ENCODE results near the gene SCN2B. TPM values are rescaled to one million over a fixed set of nuclear protein-coding genes. Genes with fewer than 3 reads are reported as not detected.

SCN2B gene
- total RNA-seq, 2 experiments from 2014 or later: not detected

- no peaks in the 10 kb centered on the region for H3K36me3 Mint-ChIP-seq (ENCODE audit: low read depth)
- ATAC-seq (ENCODE audit: poor library complexity): no peak
- Histone ChIP-seq H3K27ac (ENCODE audit: low read depth in 1 of 2, low read length in 2 of 2) (no peak overlapping the region), H3K27me3 (ENCODE audit: control insufficient read depth in 1 of 2, insufficient read depth in 2 of 2, low read length in 2 of 2) (peaks cover 70 to 72% of the 10 kb centered on the region in 2 experiments), H3K9me3 (ENCODE audit: control insufficient read depth in 1 of 2, insufficient read depth in 1 of 2, low read length in 2 of 2) (peaks cover 0 to 14% of the 10 kb centered on the region in 2 experiments), H3K4me3 (ENCODE audit: low read length) (no peak overlapping the region), H3K36me3 (ENCODE audit: insufficient read depth, low read length) (no peaks in the 10 kb centered on the region), H3K4me1 (ENCODE audit: insufficient read depth, low read length) (peaks cover 24% of the 10 kb centered on the region)
- H3K9me3 Mint-ChIP-seq: no peaks in the 10 kb centered on the region
- no peak overlapping the region for H3K27ac Mint-ChIP-seq
- peaks cover 16% of the 10 kb centered on the region for H3K4me1 Mint-ChIP-seq (ENCODE audit: low read depth)
- DNase-seq: no peak
- TF ChIP-seq, protein P1, sequence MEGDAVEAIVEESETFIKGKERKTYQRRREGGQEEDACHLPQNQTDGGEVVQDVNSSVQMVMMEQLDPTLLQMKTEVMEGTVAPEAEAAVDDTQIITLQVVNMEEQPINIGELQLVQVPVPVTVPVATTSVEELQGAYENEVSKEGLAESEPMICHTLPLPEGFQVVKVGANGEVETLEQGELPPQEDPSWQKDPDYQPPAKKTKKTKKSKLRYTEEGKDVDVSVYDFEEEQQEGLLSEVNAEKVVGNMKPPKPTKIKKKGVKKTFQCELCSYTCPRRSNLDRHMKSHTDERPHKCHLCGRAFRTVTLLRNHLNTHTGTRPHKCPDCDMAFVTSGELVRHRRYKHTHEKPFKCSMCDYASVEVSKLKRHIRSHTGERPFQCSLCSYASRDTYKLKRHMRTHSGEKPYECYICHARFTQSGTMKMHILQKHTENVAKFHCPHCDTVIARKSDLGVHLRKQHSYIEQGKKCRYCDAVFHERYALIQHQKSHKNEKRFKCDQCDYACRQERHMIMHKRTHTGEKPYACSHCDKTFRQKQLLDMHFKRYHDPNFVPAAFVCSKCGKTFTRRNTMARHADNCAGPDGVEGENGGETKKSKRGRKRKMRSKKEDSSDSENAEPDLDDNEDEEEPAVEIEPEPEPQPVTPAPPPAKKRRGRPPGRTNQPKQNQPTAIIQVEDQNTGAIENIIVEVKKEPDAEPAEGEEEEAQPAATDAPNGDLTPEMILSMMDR (IDR thresholded peaks at IDR 0.05): no peak
- peaks cover 87% of the 10 kb centered on the region for H3K27me3 Mint-ChIP-seq
- intact Hi-C loops (cut with DNase I, micrococcal nuclease): no loop called here
- no peak overlapping the region for H3K4me3 Mint-ChIP-seq
- ChIA-PET POLR2A (no interaction called here), CTCF (no interaction called here)
These were observed 21.8 kb downstream of the SCN2B start for GRCh38 chr11:118154641-118155040.

GRCh38 chr11:118153976-118154375 lies 22.5 kb downstream of the SCN2B start:
- peaks cover 16% of the 10 kb centered on the region for H3K4me1 Mint-ChIP-seq (ENCODE audit: low read depth)
- H3K4me3 Mint-ChIP-seq: peak overlapping the region; percentile 21
- ChIA-PET POLR2A (no interaction called here), CTCF (no interaction called here)
- no peak for DNase-seq
- H3K27me3 ChIP-seq (ENCODE audit: control insufficient read depth in 1 of 2, insufficient read depth in 2 of 2, low read length in 2 of 2): peaks cover 66 to 74% of the 10 kb centered on the region in 2 experiments
- TF ChIP-seq, protein P1 (IDR thresholded peaks at IDR 0.05): no peak
- ATAC-seq (ENCODE audit: poor library complexity): no peak
- H3K27me3 Mint-ChIP-seq: peaks cover 81% of the 10 kb centered on the region
- no peaks in the 10 kb centered on the region for H3K9me3 Mint-ChIP-seq
- peaks cover 24% of the 10 kb centered on the region for H3K4me1 ChIP-seq (ENCODE audit: insufficient read depth, low read length)
- no peak overlapping the region for H3K27ac Mint-ChIP-seq
- H3K9me3 ChIP-seq (ENCODE audit: control insufficient read depth in 1 of 2, insufficient read depth in 1 of 2, low read length in 2 of 2): peaks cover 0 to 14% of the 10 kb centered on the region in 2 experiments
- H3K27ac ChIP-seq (ENCODE audit: low read depth in 1 of 2, low read length in 2 of 2): no peak overlapping the region
- intact Hi-C loops (cut with DNase I, micrococcal nuclease): no loop called here
- H3K36me3 Mint-ChIP-seq (ENCODE audit: low read depth): no peaks in the 10 kb centered on the region
- H3K4me3 ChIP-seq (ENCODE audit: low read length): no peak overlapping the region
- H3K36me3 ChIP-seq (ENCODE audit: insufficient read depth, low read length): no peaks in the 10 kb centered on the region

GRCh38 chr11:118153516-118153915 lies 22.9 kb downstream of the SCN2B start:
- H3K4me3 ChIP-seq (ENCODE audit: low read length): no peak overlapping the region
- intact Hi-C loops (cut with DNase I, micrococcal nuclease): no loop called here
- ChIA-PET POLR2A (no interaction called here), CTCF (no interaction called here)
- peaks cover 0 to 14% of the 10 kb centered on the region in 2 experiments for H3K9me3 ChIP-seq (ENCODE audit: control insufficient read depth in 1 of 2, insufficient read depth in 1 of 2, low read length in 2 of 2)
- DNase-seq: no peak
- no peaks in the 10 kb centered on the region for H3K9me3 Mint-ChIP-seq
- no peak for ATAC-seq (ENCODE audit: poor library complexity)
- no peaks in the 10 kb centered on the region for H3K36me3 ChIP-seq (ENCODE audit: insufficient read depth, low read length)
- peaks cover 24% of the 10 kb centered on the region for H3K4me1 ChIP-seq (ENCODE audit: insufficient read depth, low read length)
- no peak overlapping the region for H3K27ac ChIP-seq (ENCODE audit: low read depth in 1 of 2, low read length in 2 of 2)
- peaks cover 66 to 74% of the 10 kb centered on the region in 2 experiments for H3K27me3 ChIP-seq (ENCODE audit: control insufficient read depth in 1 of 2, insufficient read depth in 2 of 2, low read length in 2 of 2)
- no peak overlapping the region for H3K27ac Mint-ChIP-seq
- H3K36me3 Mint-ChIP-seq (ENCODE audit: low read depth): no peaks in the 10 kb centered on the region
- TF ChIP-seq, protein P1 (IDR thresholded peaks at IDR 0.05): no peak
- H3K4me3 Mint-ChIP-seq: peak overlapping the region; percentile 21
- peaks cover 16% of the 10 kb centered on the region for H3K4me1 Mint-ChIP-seq (ENCODE audit: low read depth)
- peaks cover 81% of the 10 kb centered on the region for H3K27me3 Mint-ChIP-seq
